Memory B cell (primary cell): ENCODE data around the gene KRTAP10-7.

ENCODE experiments used
- ATAC-seq: fragments of 150-1000 bp; cut with Tn5 transposase; 2 replicates; pipeline ENCODE4 v1.10.0; 2021; ENCODE audit warnings: low read depth, mild to moderate bottlenecking, moderate library complexity
- DNase-seq, 2 donors: peaks; one replicate each; pipeline ENCODE4 v3.0.0; 2022; ENCODE audit warnings: low spot score in 2 of 2
- H3K27ac Mint-ChIP-seq: one replicate; pipeline ENCODE4 v1.8.0; 2022; ENCODE audit warnings: mild to moderate bottlenecking, moderate library complexity, mixed read lengths
- H3K27me3 Mint-ChIP-seq: one replicate; pipeline ENCODE4 v1.8.0; 2022; ENCODE audit warnings: mixed read lengths
- H3K36me3 Mint-ChIP-seq: one replicate; pipeline ENCODE4 v1.8.0; 2022; ENCODE audit warnings: mild to moderate bottlenecking, mixed read lengths
- H3K4me1 Mint-ChIP-seq: one replicate; pipeline ENCODE4 v1.8.0; 2022; ENCODE audit warnings: mixed read lengths
- H3K4me3 Mint-ChIP-seq: one replicate; pipeline ENCODE4 v1.8.0; 2022; ENCODE audit warnings: mild to moderate bottlenecking, moderate library complexity, mixed read lengths
- H3K9me3 Mint-ChIP-seq: one replicate; pipeline ENCODE4 v1.8.0; 2022; ENCODE audit warnings: mixed read lengths

The KRTAP10-7 gene

DNA sequence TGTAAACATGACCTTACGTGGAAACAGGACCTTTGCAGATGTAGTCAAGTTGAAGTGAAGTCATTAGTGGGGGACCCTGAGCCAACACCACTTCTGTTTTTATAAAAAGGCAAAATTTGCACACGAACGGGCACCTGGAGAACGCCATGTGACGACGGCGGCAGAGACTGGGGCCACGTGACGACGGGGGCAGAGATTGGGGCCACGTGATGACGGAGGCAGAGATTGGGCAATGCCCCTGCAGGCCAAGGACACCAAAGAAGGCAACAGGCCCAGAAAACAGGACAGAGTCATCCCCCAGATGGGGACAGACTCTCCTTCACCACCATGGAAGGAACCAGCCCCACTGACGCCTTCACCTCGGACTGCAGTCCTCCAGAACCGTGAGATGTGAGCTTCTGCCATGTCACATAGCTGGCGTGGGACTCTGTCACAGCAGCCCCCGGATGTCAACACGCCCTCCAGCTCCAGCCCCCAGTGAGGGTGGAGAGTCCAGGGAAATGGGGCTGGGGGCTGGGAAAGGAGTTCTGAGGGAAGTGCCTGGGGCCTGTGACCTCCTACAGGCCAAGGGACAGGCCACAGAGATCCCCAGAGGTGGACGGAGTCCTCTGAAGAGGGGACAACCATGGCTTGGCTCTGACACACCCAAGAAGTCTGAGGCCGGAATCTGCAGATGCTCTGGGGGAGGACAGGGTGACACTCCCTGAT is 50.0 kb downstream of the KRTAP10-7 start:
- no peak for ATAC-seq
- DNase-seq = no peak
- Mint-ChIP-seq H3K27ac (no peak overlapping the region), H3K27me3 (peaks cover 11% of the 10 kb centered on the region), H3K36me3 (no peaks in the 10 kb centered on the region), H3K9me3 (no peaks in the 10 kb centered on the region), H3K4me1 (peaks cover 3% of the 10 kb centered on the region), H3K4me3 (no peak overlapping the region)

DNA sequence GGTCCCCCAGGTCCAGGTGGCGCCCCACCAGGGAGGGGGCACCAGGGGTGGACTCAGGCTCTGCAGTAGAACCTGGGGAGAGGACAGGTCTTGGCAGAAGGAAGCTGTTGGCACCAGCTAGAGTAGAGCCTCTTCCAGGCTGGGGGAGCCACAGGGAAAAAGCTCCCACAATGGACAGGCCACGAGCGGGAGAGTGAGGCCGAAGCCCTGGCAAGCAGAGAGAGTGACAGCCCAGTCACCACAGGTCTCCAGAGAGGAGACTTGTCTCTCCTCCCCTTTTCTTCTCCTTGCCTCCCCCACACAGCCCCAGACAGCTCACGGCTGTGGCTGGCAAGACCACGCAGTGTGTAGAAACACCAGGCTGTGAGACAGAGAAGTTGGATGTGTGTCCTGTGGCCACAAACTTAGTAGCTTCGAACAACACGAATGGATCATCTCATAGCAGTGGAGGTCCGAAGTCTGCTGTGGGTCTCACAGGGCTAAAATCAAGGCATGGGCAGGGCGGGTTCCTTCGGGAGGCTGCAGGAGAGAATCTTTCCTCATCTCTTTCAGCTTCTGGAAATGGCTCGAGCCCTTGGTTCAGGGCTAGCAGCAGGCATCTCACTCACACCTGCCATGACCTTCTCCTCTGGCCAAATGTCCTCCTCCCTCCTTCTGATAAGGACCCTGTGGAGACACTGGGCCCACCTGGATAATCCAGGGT is 50.7 kb downstream of the KRTAP10-7 start:
- Mint-ChIP-seq H3K4me1 (peaks cover 3% of the 10 kb centered on the region), H3K27me3 (peaks cover 11% of the 10 kb centered on the region), H3K9me3 (peaks cover under 1% of the 10 kb centered on the region), H3K27ac (no peak overlapping the region), H3K36me3 (no peaks in the 10 kb centered on the region), H3K4me3 (no peak overlapping the region)
- ATAC-seq (no peak), DNase-seq (no peak)
